Measurements from ENCODE around the gene DGCR2.

GRCh38 chr22:19109198-19110063 is 12.8 kb downstream of the DGCR2 start:
- no peak for TF ChIP-seq TEAD4 (IDR thresholded peaks at IDR 0.05)
- TF ChIP-seq, protein P1, sequence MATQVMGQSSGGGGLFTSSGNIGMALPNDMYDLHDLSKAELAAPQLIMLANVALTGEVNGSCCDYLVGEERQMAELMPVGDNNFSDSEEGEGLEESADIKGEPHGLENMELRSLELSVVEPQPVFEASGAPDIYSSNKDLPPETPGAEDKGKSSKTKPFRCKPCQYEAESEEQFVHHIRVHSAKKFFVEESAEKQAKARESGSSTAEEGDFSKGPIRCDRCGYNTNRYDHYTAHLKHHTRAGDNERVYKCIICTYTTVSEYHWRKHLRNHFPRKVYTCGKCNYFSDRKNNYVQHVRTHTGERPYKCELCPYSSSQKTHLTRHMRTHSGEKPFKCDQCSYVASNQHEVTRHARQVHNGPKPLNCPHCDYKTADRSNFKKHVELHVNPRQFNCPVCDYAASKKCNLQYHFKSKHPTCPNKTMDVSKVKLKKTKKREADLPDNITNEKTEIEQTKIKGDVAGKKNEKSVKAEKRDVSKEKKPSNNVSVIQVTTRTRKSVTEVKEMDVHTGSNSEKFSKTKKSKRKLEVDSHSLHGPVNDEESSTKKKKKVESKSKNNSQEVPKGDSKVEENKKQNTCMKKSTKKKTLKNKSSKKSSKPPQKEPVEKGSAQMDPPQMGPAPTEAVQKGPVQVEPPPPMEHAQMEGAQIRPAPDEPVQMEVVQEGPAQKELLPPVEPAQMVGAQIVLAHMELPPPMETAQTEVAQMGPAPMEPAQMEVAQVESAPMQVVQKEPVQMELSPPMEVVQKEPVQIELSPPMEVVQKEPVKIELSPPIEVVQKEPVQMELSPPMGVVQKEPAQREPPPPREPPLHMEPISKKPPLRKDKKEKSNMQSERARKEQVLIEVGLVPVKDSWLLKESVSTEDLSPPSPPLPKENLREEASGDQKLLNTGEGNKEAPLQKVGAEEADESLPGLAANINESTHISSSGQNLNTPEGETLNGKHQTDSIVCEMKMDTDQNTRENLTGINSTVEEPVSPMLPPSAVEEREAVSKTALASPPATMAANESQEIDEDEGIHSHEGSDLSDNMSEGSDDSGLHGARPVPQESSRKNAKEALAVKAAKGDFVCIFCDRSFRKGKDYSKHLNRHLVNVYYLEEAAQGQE (IDR thresholded peaks at IDR 0.05; ENCODE audit: low read depth), result no peak
- TF ChIP-seq MAX (IDR thresholded peaks at IDR 0.05), result no peak
- no peak for TF ChIP-seq USF1 (IDR thresholded peaks at IDR 0.05)
- TF ChIP-seq YY1 (IDR thresholded peaks at IDR 0.05; ENCODE audit: low read depth), result no peak
- no peak for TF ChIP-seq EGR1 (IDR thresholded peaks at IDR 0.05)
- no peak for TF ChIP-seq RAD21 (IDR thresholded peaks at IDR 0.05; ENCODE audit: low read depth)
